Renal pelvis (tissue), 4 donors: ENCODE data around the gene SPNS2. TPM values are rescaled to one million over a fixed set of nuclear protein-coding genes. Genes with fewer than 3 reads are reported as not detected.

Experiments
- DNase-seq: peaks from one replicate; pipeline ENCODE4 v3.0.0-alpha.2; 2013
- polyA plus RNA-seq, 3 donors: library from polyadenylated mRNA; unstranded; fragments of 120-200 nt; gene quantifications; one replicate each; pipeline ENCODE4 v1.2.1, GENCODE V29; 2013; ENCODE audit not compliant: insufficient read length in 3 of 3

Gene SPNS2
- polyA plus RNA-seq, 3 donors: 44.2 to 53.6 (median 48.2) TPM

- DNase-seq: no peak
Measured at GRCh38 chr17:4515501-4515900, 16.8 kb downstream of the SPNS2 start.

GRCh38 chr17:4516735-4517134 lies 18.1 kb downstream of the SPNS2 start:
- no peak for DNase-seq

- DNase-seq: no peak
Measured at GRCh38 chr17:4518901-4519300, 20.2 kb downstream of the SPNS2 start.

GRCh38 chr17:4519361-4519788 lies 20.7 kb downstream of the SPNS2 start:
- DNase-seq: no peak

GRCh38 chr17:4520060-4520893 lies 21.6 kb downstream of the SPNS2 start:
- no peak for DNase-seq

- no peak for DNase-seq
Measured at GRCh38 chr17:4520894-4521600, 22.4 kb downstream of the SPNS2 start.

GRCh38 chr17:4522661-4523060 lies 24.0 kb downstream of the SPNS2 start:
- no peak for DNase-seq

- DNase-seq: no peak
Measured at GRCh38 chr17:4523946-4524345, 25.3 kb downstream of the SPNS2 start.

GRCh38 chr17:4525691-4526397 lies 27.2 kb downstream of the SPNS2 start:
- DNase-seq: no peak

GRCh38 chr17:4527134-4527533 lies 28.5 kb downstream of the SPNS2 start:
- DNase-seq: no peak

- DNase-seq: no peak
Measured at GRCh38 chr17:4527566-4528125, 29.0 kb downstream of the SPNS2 start.

- no peak for DNase-seq
Measured at GRCh38 chr17:4529533-4530152, 31.0 kb downstream of the SPNS2 start.

GRCh38 chr17:4530799-4531730 lies 32.4 kb downstream of the SPNS2 start:
- no peak for DNase-seq

GRCh38 chr17:4531988-4532736 lies 33.5 kb downstream of the SPNS2 start:
- DNase-seq: no peak

GRCh38 chr17:4532860-4533522 lies 34.3 kb downstream of the SPNS2 start:
- no peak for DNase-seq

- DNase-seq: no peak
Measured at GRCh38 chr17:4533523-4534504, 35.1 kb downstream of the SPNS2 start.

- no peak for DNase-seq
Measured at GRCh38 chr17:4534515-4534914, 35.8 kb downstream of the SPNS2 start.
